GM18507 (cell line): ENCODE results near the gene HYAL2.
"Not testable (repeated sequence)": the region's sequence is repeated elsewhere in the genome, so short reads cannot be mapped to it uniquely, and the experiment has no call there.

Experiments used
- DNase-seq: peaks from one replicate; pipeline ENCODE4 v3.0.0; 2011; ENCODE audit warnings: low read depth; ENCODE audit not compliant: insufficient read length; ENCODE audit errors: extremely low spot score
- FAIRE-seq: peaks from 2 replicates; lab custom pipeline; 2011; peaks lifted over from hg19 to GRCh38; lab: Jason Lieb, UNC

Gene HYAL2

DNA sequence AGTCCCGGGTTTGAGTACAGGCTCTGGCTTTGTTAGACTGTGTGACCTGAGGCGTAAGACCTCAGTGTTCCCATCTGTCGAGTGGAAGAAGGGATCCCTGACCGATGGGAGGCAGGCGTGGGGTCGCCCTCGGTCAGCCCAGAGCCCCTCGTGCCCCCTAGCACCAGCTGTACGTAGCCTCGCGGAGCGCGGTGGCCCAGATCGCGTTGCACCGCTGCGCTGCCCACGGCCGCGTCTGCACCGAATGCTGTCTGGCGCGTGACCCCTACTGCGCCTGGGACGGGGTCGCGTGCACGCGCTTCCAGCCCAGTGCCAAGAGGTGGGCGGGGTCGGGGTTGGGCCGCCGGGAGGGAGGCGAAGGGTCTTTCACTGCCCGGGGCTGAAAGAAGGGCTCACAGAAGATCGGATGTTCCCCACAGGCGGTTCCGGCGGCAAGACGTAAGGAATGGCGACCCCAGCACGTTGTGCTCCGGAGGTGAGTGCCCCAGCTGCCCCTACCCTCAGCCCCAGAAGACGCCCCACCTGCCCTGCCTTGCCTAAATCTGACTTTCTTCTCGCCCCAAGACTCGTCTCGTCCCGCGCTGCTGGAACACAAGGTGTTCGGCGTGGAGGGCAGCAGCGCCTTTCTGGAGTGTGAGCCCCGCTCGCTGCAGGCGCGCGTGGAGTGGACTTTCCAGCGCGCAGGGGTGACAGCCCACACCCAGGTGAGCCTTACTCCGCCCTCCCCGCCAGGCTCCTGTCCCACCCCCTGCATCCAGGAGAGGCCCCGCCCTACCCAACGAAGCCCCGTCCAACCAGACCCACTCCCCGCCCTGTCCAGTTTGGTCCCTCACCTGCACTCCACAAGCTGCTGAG lies 47.2 kb downstream of the HYAL2 start:
- DNase-seq (no peak), FAIRE-seq (no peak)

DNA sequence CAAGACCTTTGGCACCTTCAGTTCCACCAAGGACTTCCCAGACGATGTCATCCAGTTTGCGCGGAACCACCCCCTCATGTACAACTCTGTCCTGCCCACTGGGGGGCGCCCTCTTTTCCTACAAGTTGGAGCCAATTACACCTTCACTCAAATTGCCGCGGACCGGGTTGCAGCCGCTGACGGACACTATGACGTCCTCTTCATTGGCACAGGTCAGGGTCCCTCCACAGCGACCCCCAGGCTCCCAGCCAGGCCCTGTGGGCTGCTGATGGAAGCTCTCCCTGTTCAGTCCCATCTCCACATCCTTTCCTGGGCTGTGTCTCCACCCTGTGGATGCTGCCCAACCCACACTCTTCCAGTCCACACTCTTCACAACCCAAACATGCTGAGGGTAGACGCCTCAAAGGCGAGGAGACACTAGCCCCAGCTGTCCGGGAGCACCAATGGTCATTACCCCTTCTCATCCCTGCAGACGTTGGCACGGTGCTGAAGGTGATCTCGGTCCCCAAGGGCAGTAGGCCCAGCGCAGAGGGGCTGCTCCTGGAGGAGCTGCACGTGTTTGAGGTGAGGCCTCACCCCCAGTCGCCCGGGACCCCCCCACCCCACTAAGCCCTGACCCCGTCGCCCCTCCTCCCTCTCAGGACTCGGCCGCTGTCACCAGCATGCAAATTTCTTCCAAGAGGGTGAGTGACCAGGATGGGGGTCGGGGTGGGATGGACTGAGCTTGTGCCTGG lies 48.0 kb downstream of the HYAL2 start:
- DNase-seq = no peak
- FAIRE-seq = no peak

DNA sequence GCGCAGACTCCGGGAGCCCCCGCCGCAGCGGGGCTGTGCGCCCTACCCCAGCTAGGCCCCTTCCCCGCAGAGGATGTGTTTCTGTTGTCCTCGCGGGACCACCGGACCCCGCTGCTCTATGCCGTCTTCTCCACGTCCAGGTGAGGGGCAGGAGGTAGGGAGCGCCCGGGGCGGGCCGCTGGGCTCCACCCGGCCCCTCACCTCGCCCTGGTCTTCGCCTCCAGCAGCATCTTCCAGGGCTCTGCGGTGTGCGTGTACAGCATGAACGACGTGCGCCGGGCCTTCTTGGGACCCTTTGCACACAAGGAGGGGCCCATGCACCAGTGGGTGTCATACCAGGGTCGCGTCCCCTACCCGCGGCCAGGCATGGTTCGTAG lies 48.9 kb downstream of the HYAL2 start:
- no peak for FAIRE-seq

DNA sequence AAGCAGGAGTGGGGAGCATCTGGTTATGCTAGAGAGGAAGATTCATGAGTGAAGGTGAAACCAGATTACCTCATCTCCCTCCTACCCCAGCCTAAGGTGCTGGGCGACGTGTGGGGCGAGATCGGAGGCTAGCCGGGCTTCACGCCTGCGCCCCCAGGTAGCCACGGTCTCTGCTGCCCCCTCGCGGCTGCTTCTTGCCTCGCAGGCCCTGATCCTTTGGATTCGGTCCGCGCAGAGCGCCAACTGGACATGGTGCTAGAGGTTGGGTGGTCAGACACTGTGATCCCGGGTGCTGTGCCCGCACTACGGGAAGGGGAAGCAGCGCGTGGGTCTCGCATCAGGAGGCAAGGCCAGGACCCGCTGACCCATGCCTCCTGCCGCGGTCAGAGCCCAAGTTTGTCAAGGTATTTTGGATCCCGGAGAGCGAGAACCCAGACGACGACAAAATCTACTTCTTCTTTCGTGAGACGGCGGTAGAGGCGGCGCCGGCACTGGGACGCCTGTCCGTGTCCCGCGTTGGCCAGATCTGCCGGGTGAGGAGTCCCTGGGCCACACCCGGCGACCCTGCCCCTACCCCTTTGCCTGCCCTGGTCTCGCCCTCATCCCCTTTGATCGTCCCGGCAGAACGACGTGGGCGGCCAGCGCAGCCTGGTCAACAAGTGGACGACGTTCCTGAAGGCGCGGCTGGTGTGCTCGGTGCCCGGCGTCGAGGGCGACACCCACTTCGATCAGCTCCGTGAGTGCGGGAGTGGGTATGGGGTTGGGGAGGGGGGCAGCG lies 49.4 kb downstream of the HYAL2 start:
- peak; percentile 97 for FAIRE-seq

More for the DNA sequence above, 48.9 kb downstream of the HYAL2 start:
- DNase-seq = no peak

DNA sequence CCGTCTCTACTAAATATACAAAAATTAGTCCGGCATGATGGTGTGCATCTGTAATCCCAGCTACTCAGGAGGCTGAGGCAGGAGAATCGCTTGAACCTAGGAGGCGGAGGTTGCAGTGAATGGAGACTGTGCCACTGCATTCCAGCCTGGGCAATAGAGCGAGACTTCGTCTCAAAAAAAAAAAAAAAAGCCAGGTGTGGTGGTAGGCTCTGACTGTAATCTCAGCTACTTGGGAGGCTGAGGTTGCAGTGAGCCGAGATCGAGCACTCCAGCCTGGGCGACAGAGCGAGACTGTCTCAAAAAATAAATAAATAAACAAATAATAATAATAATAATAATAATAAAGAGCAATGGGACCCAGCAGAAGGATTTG lies 50.0 kb downstream of the HYAL2 start:
- DNase-seq, FAIRE-seq: not testable (repeated sequence)

More for the DNA sequence above, 49.4 kb downstream of the HYAL2 start:
- peak; percentile 96 for DNase-seq

DNA sequence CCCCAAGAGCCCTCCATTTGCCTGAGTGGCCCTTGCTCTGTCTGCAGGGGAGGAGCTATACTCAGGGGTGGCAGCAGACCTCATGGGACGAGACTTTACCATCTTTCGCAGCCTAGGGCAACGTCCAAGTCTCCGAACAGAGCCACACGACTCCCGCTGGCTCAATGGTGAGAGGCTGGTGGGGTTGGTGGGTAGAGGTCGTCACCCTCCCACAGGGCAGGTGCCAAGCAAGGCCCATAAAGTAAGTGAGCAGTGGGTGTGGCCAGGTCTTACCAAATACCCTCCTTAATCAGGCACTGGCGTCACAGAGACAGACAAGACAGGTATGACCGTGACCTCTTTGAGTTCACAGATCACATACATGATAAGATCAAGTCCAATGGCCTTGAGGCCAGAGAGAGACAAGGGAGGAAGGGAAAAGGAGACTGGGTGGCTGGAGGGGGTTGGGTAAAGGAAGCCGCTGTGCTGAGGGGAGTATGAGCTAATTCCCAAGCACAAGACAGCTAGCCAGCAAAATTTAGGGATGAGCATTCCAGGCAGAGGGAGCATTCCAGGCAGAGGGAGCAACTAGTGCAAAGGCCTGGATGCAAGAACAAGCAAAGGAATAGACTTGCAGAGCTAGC lies 51.1 kb downstream of the HYAL2 start:
- DNase-seq (no peak), FAIRE-seq (no peak)

DNA sequence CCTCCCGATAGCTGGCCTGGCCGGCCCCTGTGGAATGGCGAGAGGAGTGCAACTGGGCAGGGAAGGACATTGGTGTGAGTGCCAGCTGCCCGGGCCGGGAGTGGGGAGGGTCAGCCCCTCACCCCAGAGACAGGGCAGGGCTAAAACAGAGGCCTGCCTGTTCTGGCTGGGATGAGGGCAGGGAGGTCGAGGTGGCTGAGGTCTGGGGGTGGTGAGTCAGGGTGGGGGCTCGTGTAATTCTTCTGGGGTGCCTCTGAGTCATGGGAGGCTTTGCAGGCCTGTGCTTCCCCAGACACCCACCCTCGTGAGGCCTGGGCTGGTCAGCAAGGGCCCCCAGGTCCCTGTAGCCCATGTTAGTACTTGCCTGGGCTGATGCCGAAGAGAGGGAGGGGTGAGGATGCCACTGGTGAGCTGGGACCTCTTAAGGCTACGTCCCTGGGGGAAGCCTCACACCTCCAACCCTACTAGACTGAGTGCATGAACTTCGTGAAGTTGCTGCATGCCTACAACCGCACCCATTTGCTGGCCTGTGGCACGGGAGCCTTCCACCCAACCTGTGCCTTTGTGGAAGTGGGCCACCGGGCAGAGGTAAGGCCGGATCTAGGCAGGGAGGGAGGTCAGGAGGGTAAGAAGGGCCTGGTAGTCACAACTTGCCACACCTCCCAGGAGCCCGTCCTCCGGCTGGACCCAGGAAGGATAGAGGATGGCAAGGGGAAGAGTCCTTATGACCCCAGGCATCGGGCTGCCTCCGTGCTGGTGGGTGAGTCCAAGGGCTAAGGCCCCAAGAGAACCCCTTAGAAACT lies 51.9 kb downstream of the HYAL2 start:
- FAIRE-seq = no peak
- no peak for DNase-seq

DNA sequence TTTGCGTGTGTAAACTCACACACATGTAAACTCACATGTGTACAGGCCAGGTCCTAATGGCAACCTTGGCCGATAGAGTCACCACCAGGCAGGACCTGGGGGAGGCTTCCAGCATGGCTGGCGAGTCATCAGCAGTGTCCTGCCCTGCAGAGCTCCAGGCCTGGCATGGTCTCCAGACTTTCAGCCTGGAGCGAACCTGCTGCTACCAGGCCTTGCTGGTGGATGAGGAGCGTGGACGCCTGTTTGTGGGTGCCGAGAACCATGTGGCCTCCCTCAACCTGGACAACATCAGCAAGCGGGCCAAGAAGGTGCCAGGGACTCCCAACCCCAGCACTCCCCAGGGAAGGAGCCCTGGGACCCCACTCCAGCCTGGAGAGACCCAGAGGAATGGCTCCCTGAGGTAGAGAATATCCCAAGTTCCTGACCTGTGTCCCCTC lies 52.5 kb downstream of the HYAL2 start:
- no peak for DNase-seq
- no peak for FAIRE-seq

DNA sequence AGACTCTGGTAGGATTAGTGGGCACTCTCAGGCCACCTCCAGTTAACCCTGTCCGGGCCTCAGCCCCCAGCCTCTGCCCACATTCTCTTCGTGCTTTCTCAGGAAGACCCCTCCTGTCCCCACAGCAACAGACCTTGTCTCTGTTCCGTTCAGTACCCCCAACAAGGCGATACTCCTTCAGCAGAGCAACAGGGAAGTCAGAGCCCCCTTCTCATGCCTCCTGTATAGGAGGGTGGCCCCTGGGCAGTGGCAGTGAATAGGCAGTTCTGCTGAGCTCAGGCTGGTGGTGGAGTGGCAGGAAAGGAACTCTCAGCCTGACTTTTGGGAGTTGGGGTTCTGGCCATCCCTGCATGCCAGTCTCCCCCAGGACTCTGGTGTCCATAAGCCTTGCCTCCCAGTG lies 53.1 kb downstream of the HYAL2 start:
- DNase-seq (no peak), FAIRE-seq (no peak)

DNA sequence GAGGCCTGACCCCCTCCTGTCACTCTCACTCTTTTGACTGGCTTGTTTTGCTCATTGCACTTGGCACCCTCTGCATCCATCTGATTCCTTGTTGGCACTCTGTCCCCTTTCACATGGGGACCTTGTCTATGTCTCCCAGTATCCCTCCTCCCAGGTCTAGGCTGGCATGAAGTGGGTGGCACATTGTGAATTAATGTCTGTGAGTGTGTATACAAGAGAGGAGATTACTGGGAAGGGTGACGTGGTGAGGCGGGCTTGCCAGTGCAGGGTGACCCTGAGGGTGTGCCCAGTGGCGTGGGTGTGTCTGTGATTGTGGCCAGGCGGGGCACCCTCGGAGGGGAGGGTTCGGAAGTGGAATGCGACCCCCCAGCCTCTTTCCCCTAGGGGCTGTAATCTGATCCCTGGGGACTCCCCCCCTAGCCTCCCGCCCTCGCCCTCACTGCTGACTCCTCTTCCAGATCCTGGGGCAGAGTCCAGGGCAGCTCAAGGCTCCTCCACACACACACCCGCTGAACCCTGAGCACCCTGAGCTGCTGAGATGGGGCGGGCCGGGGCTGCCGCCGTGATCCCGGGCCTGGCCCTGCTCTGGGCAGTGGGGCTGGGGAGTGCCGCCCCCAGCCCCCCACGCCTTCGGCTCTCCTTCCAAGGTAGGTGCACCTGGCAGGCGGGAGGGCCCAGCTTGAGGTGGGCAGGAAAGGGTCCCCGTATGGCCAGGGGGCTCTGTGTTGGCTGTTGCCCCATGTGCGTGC lies 53.7 kb downstream of the HYAL2 start, which contains the start of gene SEMA3B:
Gene SEMA3B (plus strand): TSS at position 445 of the 749 bp plus-strand sequence. CDS start 94 bp downstream, at position 539.
- FAIRE-seq = no peak

DNA sequence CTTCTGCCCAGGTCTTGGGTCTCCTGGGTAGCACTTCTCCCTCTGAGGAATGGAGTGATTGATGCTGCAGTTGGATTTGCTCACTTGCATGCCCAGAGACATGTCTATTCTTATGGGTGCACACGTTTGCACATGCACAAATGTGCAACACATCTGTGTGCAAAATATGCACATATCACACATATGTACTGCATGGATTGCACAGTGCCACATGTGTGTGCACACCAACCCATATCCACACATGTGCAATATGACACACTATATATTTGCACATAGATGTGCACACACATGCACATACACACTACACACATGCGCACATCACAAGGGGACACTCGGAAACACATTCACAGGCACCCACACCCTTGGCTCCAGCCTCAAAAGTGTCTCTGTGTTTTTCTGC lies 54.3 kb downstream of the HYAL2 start:
- DNase-seq (no peak), FAIRE-seq (no peak)

More for the DNA sequence above, 53.7 kb downstream of the HYAL2 start, which contains the start of gene SEMA3B:
- DNase-seq = no peak
